Heart left ventricle (tissue), 16 donors: ENCODE results near the gene STK16. TPM values are rescaled to one million over a fixed set of nuclear protein-coding genes. Genes with fewer than 3 reads are reported as not detected.

Experiments
- ATAC-seq, 4 donors: fragments of 200-7000 bp; cut with Tn5 transposase; one replicate each; pipeline ENCODE4 v1.9.1; 2020 to 2022; ENCODE audit warnings: moderate library complexity in 4 of 4, mild to moderate bottlenecking in 3 of 4, moderate number of reproducible peaks in 1 of 4
- DNase-seq, 5 donors: peaks; one replicate each; pipeline ENCODE4 v3.0.0-alpha.2; 2020
- H3K27ac ChIP-seq, 12 donors: fragments of 200-600 bp; sonication (generic) in 4 of 12; one replicate each; pipeline versions ENCODE4 v1.5.0 to v1.8.0; 2016 to 2022; ENCODE audit warnings: mild to moderate bottlenecking in 2 of 12
- H3K27me3 ChIP-seq, 9 donors: fragments of 200-600 bp; sonication (generic) in 2 of 9; one replicate each; pipeline versions ENCODE4 v1.5.1 to v1.8.0; 2016 to 2022; ENCODE audit warnings: mild to moderate bottlenecking in 3 of 9
- H3K36me3 ChIP-seq, 9 donors: fragments of 200-600 bp; sonication (generic) in 2 of 9; one replicate each; pipeline versions ENCODE4 v1.5.0 to v1.8.0; 2018 to 2022; ENCODE audit warnings: mild to moderate bottlenecking in 2 of 9
- H3K4me1 ChIP-seq, 12 donors: fragments of 200-600 bp; sonication (generic) in 4 of 12; one replicate each; pipeline versions ENCODE4 v1.5.0 to v1.8.0; 2016 to 2022; ENCODE audit warnings: mild to moderate bottlenecking in 3 of 12
- H3K4me3 ChIP-seq, 12 donors: fragments of 200-600 bp; sonication (generic) in 4 of 12; one replicate each; pipeline versions ENCODE4 v1.5.0 to v1.8.0; 2017 to 2022; ENCODE audit warnings: mild to moderate bottlenecking in 9 of 12, moderate library complexity in 4 of 12
- H3K9me3 ChIP-seq, 12 donors: fragments of 200-600 bp; sonication (generic) in 4 of 12; one replicate each; pipeline versions ENCODE4 v1.5.0 to v1.8.0; 2016 to 2022; ENCODE audit warnings: mild to moderate bottlenecking in 1 of 12
- POLR2A ChIP-seq, 2 donors: fragments of 450-650 bp; IDR thresholded peaks; one replicate each; pipeline ENCODE4 v1.6.1; 2017; ENCODE audit warnings: antibody characterized with exemption in 2 of 2, mild to moderate bottlenecking in 2 of 2, moderate library complexity in 2 of 2
- WGBS, 4 donors: extraction: QIAGEN DNeasy Blood & Tissue Kit in 2 of 4; methylation state at CpG; one replicate each; pipeline versions ENCODE4 v1.1.5 to v1.1.7; 2013 to 2018; 5-methylcytosine and 5-hydroxymethylcytosine counted together
- intact Hi-C, 10 donors: fragments of 100-400 bp; cut with DNase I; formaldehyde crosslinking; loops; one replicate each; pipeline versions ENCODE4 v1.11.1 to v1.14.2; 2022
- polyA plus RNA-seq, 2 donors: library from polyadenylated mRNA; stranded (reverse); fragments of 200-250 nt; gene quantifications; one replicate each; pipeline ENCODE4 v1.2.3, GENCODE V29; 2013
- total RNA-seq, 9 donors: library from RNA; depleted of rRNA in 2 of 9; stranded (reverse); fragments of >200 nt in 2 of 9; fragmentation: NEBNext Ultra II Directional in 3 of 9; extraction: Animal tissue kit (Norgen Biotek cat#: 25700) in 3 of 9; gene quantifications; one replicate each; pipeline versions ENCODE4 v1.1.0 to v1.2.4, GENCODE V29; 2016 to 2023
- TF ChIP-seq, protein P1 (sequence below), 12 donors: fragments of 200-600 bp; sonication (generic) in 4 of 12; IDR thresholded peaks; one replicate each; pipeline versions ENCODE4 v1.5.0 to v1.8.0; 2018 to 2022; ENCODE audit warnings: antibody characterized with exemption in 12 of 12, mild to moderate bottlenecking in 5 of 12
- donor health status: ischemic (EF 13 %, LVEDD 7.1; RV severe dilation, severe dysfunction).
- donor health status: healthy with polysubstance abuse.
- donor health status: DM: no; HTN: yes; CAD: no.
- donor health status: DM: no; HTN: no; CAD: no.
- donor health status: ischemic (EF 25% LVEDD 6.9; RV normal size, moderate dysfunction).
- donor health status: ischemic (EF 25% LVEDD 5.7; RV mildly dilated, moderate dysfunction).
- donor health status: healthy.
- donor health status: DM: yes; HTN: yes; CAD: no.
- donor health status: ischemic (EF 35%, LVEDD 5.7; RV mildly dilated, moderate dysfunction).
- donor health status: nonischemic (EF 11% LVEDD 7.7; RV severe dilation, severe dysfunction).
- donor health status: DM: yes; HTN: yes; CAD: no.
- donor health status: PGD.
- donor health status: ischemic (EF 29% LVEDD 5.4; RV normal size, mild dysfunction).
- donor health status: nonischemic (EF 23%, LVEDD 6.1; RV moderate dilation, normal function).

STK16 gene
- total and polyA plus RNA-seq, 11 donors = 13.8 to 31.6 (median 19.1) TPM

DNA sequence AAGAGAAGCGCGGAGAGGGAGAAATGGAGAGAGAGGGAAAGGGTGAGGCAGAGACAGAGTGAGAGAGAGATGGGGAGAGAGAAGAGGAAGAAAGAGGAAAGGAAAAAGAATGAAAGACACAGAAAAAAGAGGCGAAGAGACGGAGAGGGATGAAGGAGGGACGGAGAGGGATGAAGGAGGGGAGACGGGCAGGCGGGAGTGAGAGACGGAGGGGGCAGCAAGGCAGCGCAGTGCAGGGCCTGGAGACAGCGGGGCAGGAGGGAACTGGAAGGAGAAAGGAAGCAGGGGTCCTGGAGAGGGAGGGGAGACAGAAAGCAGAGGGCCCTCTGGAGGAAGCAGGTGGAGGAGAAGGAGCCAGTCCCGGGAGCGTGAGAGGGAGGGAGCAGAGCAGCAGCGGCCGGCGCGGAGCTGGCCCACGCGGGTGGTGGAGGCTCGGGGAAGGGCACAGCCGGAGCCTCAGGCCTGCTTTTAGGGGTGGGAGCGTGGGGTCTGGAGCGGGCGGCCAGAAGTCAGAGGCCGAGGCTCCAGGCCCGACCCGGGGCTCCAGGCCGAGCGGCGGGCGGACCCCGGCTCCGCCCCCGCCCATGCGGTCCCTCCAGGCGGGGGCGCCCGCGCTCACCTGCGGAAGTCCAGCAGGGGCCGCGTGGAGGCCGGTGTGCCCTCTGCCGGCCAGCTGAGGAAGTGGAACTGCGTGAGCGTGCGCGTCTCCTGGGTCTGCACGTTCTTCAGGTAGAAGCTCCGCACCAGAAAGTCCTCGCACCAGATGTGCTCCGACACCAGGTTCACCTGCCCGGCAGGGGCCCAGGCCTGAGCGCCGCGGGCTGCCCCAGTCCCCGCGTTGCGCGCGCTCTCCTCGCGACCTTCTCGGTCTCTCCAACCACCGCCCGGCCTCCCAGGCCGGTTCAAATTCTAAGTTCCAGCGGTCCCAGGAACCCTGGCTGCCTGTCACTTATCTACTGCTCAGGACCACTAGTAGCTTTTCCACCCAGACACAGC, 49.4 kb downstream of the STK16 start:
- ATAC-seq = peak; percentile 48 to 92 (median 89)
- peak overlapping the region; percentile 11 to 93 (median 78) for H3K27ac ChIP-seq
- intact Hi-C loops = loop anchor here (1.0 to 10.0 kb wide), 17 partner anchors 15 to 240 kb away; partner anchors contain the start of genes NHEJ1 (in 8 of the 10), CNPPD1 (in 4 of the 10), RETREG2 (in 4 of the 10) and DNAJB2 (in 3 of the 10)
- peaks cover 0 to 24% (median 11%) of the 10 kb centered on the region in 12 donors for H3K4me1 ChIP-seq
- WGBS, 4 donors = 6 to 12% (median 8%) methylated on average over 38 to 67 of the region's 67 CpGs
- H3K4me3 ChIP-seq = peak overlapping the region; percentile 22 to 77 (median 64)
- H3K9me3 ChIP-seq = no peaks in the 10 kb centered on the region
- H3K27me3 ChIP-seq = peaks cover 0 to 8% (median 0%) of the 10 kb centered on the region in 9 donors
- peak; percentile 83 to 93 (median 89) for DNase-seq
- H3K36me3 ChIP-seq = no peaks in the 10 kb centered on the region
- TF ChIP-seq POLR2A (IDR thresholded peaks at IDR 0.05) = peak in 1 of 2 donors; percentile 66
- TF ChIP-seq, protein P1, sequence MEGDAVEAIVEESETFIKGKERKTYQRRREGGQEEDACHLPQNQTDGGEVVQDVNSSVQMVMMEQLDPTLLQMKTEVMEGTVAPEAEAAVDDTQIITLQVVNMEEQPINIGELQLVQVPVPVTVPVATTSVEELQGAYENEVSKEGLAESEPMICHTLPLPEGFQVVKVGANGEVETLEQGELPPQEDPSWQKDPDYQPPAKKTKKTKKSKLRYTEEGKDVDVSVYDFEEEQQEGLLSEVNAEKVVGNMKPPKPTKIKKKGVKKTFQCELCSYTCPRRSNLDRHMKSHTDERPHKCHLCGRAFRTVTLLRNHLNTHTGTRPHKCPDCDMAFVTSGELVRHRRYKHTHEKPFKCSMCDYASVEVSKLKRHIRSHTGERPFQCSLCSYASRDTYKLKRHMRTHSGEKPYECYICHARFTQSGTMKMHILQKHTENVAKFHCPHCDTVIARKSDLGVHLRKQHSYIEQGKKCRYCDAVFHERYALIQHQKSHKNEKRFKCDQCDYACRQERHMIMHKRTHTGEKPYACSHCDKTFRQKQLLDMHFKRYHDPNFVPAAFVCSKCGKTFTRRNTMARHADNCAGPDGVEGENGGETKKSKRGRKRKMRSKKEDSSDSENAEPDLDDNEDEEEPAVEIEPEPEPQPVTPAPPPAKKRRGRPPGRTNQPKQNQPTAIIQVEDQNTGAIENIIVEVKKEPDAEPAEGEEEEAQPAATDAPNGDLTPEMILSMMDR (IDR thresholded peaks at IDR 0.05) = peak in 11 of 12 donors; percentile 99 to 100 (median 100)

DNA sequence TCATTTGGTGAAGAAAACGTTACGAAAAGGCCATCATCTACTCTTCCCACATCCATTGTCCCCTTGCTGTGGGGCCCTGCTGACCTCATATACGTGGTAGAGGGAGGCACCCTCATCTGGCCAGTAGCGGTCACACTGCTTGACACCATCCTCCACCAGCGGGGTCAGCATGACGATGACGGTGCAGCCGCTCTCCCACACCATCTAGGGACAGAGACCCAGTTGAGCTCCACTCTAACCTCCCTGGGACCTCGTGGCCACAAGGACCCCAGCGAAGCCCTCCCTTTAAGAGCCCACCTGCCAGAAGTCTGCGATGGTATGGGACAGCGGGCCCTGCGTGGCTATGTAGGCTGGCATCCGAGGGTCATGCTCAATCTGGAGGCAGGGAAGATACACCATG, 50.9 kb downstream of the STK16 start:
- intact Hi-C loops = loop anchor here in 8 of 10 donors (2.0 to 10.0 kb wide), 9 partner anchors 19 to 241 kb away; partner anchors contain the start of genes CNPPD1 (in 3 of the 8), NHEJ1 (in 3 of the 8), RETREG2 (in 3 of the 8) and DNPEP (in 2 of the 8)
- Histone ChIP-seq H3K4me3 (no peak overlapping the region), H3K36me3 (no peaks in the 10 kb centered on the region), H3K4me1 (peaks cover 0 to 20% (median 9%) of the 10 kb centered on the region in 12 donors), H3K27ac (no peak overlapping the region), H3K9me3 (no peaks in the 10 kb centered on the region), H3K27me3 (peaks cover 0 to 18% (median 0%) of the 10 kb centered on the region in 9 donors)
- TF ChIP-seq, protein P1 (IDR thresholded peaks at IDR 0.05) = no peak
- TF ChIP-seq POLR2A (IDR thresholded peaks at IDR 0.05) = no peak
- no peak for ATAC-seq
- no peak for DNase-seq
- 79 to 86% (median 85%) methylated on average over 11 to 14 of the region's 14 CpGs for WGBS, 4 donors

DNA sequence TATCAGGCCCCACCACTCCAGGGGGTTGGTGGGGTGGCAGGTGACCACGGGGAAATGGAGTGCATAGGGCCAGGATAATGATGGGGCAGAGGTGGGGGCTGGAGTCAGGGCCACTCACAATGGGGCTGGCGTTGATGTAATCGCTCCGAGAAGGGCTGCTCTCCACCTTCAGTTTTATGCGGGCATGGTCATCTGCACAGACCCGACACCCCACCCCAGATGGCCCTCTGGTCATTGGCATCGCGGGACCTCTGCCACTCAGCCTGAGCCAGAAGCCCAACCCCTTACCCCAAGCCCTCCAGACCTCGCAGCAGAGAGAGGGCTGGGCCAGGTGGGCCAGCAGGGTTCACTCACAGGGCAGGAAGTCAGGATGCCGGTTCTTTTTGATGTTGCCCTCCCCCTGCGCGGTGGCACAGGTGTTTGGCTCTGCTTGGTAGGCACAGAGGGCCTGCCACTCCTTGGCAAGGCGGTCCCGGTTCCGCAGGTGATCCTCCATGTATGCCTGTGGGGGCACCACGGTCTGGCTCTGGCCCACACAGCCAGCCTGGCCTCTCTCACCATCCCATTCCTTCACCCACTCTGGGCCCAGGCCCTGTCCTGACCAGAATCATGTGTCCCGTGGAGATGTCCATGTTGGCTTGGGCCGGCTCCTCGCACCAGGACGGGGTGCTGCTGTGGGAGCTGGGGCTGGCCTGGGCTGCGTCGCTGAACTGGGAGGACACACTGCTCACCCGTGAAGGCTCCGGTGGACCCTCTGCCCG, 51.5 kb downstream of the STK16 start:
- H3K27me3 ChIP-seq = peaks cover 0 to 21% (median under 1%) of the 10 kb centered on the region in 9 donors
- no peak for TF ChIP-seq POLR2A (IDR thresholded peaks at IDR 0.05)
- TF ChIP-seq, protein P1 (IDR thresholded peaks at IDR 0.05) = no peak
- intact Hi-C loops = loop anchor here in 9 of 10 donors (1.0 to 10.0 kb wide), 10 partner anchors 20 to 242 kb away; partner anchors contain the start of genes CNPPD1 (in 3 of the 9), NHEJ1 (in 3 of the 9), RETREG2 (in 3 of the 9) and DNPEP (in 2 of the 9)
- peaks cover 0 to 20% (median 9%) of the 10 kb centered on the region in 12 donors for H3K4me1 ChIP-seq
- WGBS, 4 donors = 86 to 92% (median 88%) methylated on average over 10 to 25 of the region's 25 CpGs
- ATAC-seq = no peak
- no peaks in the 10 kb centered on the region for H3K36me3 ChIP-seq
- DNase-seq = no peak
- no peak overlapping the region for H3K4me3 ChIP-seq
- no peak overlapping the region for H3K27ac ChIP-seq
- H3K9me3 ChIP-seq = no peaks in the 10 kb centered on the region
